Occipital lobe (tissue), 3 donors: ENCODE results near the gene ABCF3. TPM values are rescaled to one million over a fixed set of nuclear protein-coding genes. Genes with fewer than 3 reads are reported as not detected.

Source experiments
- DNase-seq: peaks from one replicate; lab custom pipeline; 2025; lab: John Stamatoyannopoulos, UW
- small RNA-seq: library from RNA; depleted of rRNA; stranded (forward); fragments of <200 nt; gene quantifications from one replicate; pipeline ENCODE3, GENCODE V24; 2014
- total RNA-seq: library from RNA; depleted of rRNA; stranded (reverse); fragments of >200 nt; gene quantifications from one replicate; pipeline ENCODE4 v1.2.3, GENCODE V29; 2014

Gene ABCF3
- total RNA-seq, 1 donor from 2014 or later = 41.2 TPM

DNA sequence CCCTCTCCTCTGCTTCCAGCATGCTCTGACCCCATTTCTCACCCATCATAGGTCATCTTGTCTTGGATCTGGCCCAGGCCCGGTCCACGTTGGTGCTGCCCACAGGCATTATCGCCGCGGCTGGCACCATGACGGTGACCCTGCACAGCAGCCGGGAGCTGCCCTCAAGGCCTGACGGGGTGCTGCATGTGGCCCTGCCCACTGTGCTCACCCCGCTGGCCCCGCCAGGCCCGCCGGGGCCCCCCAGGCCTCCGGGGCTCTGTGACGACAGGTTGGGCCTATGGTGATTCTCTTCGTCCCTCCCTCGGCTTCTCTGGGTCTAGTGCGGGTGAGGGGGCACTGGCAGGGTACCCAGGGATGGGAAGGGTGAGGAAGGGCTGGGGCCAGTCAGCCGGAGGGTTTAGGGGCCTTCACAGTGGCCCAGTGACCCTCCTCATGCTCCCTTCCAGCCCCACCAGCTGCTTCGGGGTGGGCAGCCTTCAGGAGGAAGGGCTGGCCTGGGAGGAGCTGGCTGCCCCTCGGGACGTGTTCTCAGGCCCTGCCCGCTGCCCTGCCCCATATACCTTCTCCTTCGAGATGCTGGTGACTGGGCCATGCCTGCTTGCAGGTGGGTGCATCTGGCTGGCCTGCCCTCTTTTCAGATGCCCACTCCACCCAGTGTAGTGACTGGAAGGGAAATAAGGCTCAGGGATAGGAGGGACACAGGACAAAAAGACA, 47.3 kb downstream of the ABCF3 start:
- no peak for DNase-seq

GRCh38 chr3:184234224-184234623, 48.2 kb downstream of the ABCF3 start:
- DNase-seq = peak; percentile 35

DNA sequence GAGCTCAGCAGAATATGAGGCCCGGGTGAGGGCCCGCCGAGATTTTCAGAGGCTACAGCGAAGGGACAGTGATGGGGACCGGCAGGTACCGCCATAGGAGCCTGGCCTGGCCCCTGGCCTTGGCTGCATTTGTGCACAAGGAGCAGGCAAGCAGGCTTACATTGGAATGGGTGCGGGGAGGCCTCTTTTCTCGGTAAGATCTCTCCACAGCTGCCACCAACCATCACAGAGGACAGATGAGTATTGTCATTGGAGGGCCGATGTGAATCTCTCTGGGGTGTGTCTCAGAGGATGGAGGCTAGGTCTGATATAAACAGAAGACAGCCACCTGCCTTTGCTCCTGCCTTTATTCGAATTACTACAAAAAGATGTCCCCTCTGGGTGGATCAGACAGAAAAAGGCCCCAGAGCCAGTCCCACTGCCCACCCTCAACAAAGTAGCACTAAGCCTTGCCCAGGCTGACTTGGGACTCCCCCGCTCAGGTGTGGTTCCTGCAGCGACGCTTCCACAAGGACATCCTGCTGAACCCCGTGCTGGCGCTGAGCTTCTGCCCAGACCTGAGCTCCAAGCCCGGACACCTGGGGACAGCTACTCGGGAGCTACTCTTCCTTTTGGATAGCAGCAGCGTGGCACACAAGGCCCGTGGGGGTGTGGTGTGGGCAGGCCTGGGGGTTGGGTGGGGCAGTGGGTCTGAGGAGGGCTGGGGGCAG, 48.8 kb downstream of the ABCF3 start:
- no peak for DNase-seq

DNA sequence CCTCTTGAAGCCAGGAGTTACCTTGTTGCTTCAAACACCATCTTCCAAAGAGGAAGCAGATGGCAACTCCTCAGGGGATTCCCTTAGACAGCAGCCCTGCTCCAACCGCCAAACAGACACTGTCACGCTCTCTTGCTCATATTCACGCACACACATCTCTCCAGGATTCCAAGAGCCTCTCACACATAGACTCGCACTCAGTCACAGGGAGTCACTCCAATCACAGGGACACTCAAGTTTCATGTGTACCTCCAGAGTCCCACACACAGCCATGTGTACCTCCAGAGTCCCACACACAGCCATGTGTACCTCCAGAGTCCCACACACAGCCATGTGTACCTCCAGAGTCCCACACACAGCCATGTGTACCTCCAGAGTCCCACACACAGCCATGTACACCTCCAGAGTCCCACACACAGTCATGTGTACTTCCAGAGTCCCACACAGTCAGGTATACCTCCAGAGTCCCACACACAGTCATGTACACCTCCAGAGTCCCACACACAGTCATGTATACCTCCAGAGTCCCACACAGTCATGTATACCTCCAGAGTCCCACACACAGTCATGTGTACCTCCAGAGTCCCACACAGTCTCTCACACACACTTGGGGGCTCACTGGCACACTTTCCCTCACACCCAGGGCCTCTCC, 49.5 kb downstream of the ABCF3 start:
- no peak for DNase-seq

DNA sequence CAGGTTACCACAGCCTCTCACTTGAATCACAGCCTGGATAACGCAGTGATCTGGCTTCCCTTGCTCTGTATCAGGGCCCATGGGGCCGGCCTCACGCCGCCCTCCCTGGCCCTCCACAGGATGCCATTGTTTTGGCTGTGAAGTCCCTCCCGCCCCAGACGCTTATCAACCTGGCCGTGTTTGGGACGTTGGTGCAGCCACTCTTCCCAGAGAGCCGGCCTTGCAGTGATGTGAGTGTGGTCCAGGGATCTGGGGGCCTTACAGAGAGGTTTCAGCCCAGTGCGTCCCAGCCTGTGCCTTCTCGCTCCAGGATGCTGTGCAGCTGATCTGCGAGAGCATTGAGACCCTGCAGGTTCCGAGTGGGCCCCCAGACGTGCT, 50.0 kb downstream of the ABCF3 start:
- DNase-seq = no peak

- DNase-seq = no peak
Measured at GRCh38 chr3:184236636-184237035, 50.6 kb downstream of the ABCF3 start.

DNA sequence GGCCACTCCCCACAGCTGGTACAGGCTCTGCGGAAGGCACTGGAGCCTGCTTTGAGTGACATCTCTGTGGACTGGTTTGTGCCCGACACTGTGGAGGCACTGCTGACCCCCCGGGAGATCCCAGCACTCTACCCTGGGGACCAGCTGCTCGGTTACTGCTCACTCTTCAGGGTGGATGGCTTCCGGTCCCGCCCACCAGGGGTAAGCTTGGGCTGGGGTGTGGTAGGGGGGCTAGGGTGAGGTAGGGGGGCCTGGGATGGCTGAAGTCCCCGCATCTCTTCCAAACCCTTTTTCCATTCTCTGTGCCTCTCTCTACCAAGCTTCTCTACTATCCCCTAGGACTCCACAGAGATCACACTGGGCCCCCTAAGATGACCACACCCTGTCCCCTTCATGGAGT, 51.2 kb downstream of the ABCF3 start:
- no peak for DNase-seq

DNA sequence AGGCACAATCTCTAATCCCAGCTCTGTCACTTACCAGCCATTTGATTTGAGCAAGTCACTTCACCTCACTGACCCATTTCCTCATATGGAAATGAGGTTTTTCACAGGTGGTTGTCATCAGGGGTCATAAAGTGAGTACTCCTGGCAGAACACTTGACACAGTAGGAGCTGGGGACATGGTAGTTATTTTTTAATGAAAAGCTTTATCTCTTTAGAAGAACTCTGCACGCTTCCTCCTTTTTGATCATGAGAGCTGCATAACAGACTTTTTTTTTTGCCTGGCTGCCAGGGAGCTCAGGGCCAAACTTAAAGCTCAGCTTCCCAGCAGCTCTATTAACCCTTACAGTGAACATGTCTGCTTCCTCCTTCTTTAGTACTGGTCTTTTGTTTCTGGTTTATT, 51.8 kb downstream of the ABCF3 start:
- no peak for DNase-seq

DNA sequence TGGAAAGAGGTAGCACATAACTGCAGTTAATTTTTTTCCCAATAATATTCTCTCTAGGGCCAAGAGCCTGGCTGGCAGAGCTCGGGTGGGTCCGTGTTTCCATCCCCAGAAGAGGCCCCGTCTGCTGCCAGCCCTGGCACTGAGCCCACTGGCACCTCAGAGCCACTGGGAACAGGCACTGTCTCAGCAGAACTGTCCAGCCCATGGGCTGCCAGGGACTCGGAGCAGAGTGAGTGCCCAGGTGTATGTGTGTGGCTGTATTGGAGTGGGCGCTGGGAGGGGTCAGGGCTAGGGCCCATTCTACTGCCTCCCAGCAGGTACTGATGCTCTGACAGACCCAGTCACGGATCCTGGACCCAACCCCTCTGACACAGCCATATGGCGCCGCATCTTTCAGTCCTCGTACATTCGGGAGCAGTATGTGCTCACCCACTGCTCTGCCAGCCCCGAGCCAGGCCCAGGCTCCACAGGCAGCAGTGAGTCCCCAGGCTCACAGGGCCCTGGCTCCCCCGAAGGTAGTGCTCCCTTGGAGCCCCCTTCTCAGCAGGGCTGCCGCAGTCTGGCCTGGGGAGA, 52.3 kb downstream of the ABCF3 start:
- no peak for DNase-seq

DNA sequence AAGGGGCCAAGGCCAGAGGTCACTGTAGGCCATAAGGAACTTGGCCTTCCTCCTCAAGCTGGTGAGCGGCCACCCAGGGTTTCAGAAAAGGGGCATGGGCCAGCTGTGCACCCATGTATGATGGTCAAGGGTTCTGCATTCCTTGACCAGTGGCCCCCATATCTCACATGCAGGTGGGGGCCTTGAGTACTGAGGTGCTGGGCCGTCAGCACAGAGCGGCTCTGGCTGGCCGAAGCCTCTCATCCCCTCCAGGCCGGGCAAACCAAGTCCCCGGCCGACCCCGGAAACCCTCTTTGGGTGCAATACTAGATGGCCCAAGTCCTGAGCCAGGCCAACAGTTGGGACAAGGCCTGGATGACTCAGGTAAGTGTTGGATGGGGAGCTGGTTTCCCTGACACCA, 53.2 kb downstream of the ABCF3 start:
- no peak for DNase-seq

DNA sequence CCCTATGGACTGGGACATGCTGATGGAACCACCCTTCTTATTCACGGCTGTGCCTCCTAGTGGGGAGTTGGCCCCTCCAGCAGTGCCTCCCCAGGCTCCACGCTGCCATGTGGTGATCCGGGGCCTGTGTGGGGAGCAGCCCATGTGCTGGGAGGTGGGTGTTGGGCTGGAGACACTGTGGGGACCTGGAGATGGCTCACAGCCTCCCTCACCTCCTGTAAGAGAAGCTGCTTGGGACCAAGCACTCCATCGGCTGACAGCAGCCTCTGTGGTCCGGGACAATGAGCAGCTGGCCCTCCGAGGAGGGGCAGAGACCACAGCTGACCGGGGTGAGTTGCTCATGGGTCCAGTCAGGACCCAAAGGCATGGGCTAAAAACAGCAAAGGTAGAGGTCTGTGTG, 53.7 kb downstream of the ABCF3 start:
- no peak for DNase-seq

DNA sequence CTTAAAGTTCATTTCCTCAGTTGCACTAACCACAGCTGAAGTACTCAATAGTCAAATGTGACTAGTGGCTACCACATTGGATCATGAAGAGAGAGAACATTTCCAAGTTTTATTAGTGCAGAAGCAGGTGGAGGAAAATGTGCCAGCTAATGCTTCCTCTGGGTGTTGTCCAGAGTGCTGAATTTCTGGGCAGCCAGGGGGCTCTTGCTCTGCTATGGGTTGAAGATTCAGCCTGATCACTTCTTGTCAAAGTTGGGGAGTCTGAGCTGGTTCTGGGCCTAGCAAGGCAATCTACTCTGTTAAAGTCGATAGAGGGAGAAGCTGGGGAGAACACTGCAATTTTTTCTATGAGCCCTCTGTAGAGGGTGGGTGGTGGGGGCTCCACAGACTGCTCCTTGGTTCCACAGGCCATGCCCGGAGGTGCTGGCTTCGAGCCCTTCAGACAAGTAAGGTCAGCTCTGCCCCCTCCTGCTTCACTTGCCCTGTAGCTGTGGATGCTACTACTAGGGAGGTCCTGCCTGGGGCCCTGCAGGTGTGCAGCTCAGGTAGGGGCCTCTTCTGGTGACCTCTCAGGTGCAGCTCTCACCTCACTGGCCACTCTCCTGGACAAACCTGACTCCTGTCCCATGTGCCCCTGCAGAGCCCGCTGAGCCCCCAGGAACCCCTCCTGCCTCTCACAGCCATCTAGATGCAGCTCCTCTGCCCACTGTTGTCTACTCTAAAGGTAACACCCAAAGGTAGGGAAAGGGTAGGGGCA, 54.6 kb downstream of the ABCF3 start:
- DNase-seq = no peak

- no peak for DNase-seq
Measured at GRCh38 chr3:184241141-184241446, 55.1 kb downstream of the ABCF3 start.

- no peak for DNase-seq
Measured at GRCh38 chr3:184241447-184242296, 55.7 kb downstream of the ABCF3 start.

DNA sequence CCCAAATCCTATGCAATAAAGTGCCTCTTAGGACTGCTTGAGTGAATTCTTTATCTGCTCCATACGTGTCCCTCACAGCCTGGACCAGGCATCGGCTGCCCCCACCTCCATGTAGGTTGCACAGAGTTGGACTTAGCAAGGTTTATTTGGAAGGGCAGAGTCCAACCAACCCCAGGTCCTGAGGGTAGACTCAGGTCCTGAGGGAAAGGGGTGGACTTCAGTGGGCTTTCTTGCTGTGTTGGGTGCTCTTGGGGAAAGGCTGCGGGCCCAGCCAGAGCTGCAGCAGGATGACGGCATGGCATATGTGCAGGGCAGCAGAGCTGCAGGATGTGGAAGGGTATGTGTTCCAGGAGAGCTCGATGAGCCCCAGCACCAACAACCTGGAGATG, 56.3 kb downstream of the ABCF3 start:
- no peak for DNase-seq

Small RNA genes within 50 kb of the gene (small RNA-seq; reads per million reads assigned to genes)
- not detected for gene MIR1224

Other genes with a start within 250 kb of the ABCF3 start
- gene ABCC5, start 168.3 kb upstream of the ABCF3 start, total RNA-seq = 55.4 TPM
- gene HTR3D, start 154.5 kb upstream of the ABCF3 start, total RNA-seq = not detected
- gene HTR3C, start 133.2 kb upstream of the ABCF3 start, total RNA-seq = not detected
- not detected for gene HTR3E, start 89.1 kb upstream of the ABCF3 start, total RNA-seq
- gene EIF2B5, start 50.8 kb upstream of the ABCF3 start, total RNA-seq = 45.5 TPM
- gene DVL3, start 30.8 kb upstream of the ABCF3 start, total RNA-seq = 30.9 TPM
- 263 TPM for gene AP2M1, start 11.3 kb upstream of the ABCF3 start, total RNA-seq
- gene VWA5B2, start 43.4 kb downstream of the ABCF3 start, total RNA-seq = 0.31 TPM
- 10.6 TPM for gene ALG3, start 62.8 kb downstream of the ABCF3 start, total RNA-seq
- 0.94 TPM for gene EEF1AKMT4, start 63.5 kb downstream of the ABCF3 start, total RNA-seq
- gene CAMK2N2, start 75.4 kb downstream of the ABCF3 start, total RNA-seq = 3.4 TPM
- gene ECE2, start 89.8 kb downstream of the ABCF3 start, total RNA-seq = 2.2 TPM
- 244 TPM for gene PSMD2, start 113.0 kb downstream of the ABCF3 start, total RNA-seq
- 77.8 TPM for gene EIF4G1, start 128.4 kb downstream of the ABCF3 start, total RNA-seq
- gene FAM131A, start 151.4 kb downstream of the ABCF3 start, total RNA-seq = 61.6 TPM
- gene CLCN2, start 175.4 kb downstream of the ABCF3 start, total RNA-seq = 8.4 TPM
- gene POLR2H, start 175.5 kb downstream of the ABCF3 start, total RNA-seq = 27.6 TPM
- not detected for gene THPO, start 192.0 kb downstream of the ABCF3 start, total RNA-seq
- gene CHRD, start 193.9 kb downstream of the ABCF3 start, total RNA-seq = 11.4 TPM